OCI-LY7 (cell line): ENCODE results near the gene OR52I2.

Source experiments
- CTCF ChIP-seq: fragments of 200-600 bp; sonication (generic); conservative IDR thresholded peaks from 2 replicates; pipeline ENCODE4 v1.5.1; 2014; ENCODE audit warnings: mild to moderate bottlenecking, antibody characterized with exemption, low read length, moderate library complexity, mixed read lengths
- EZH2phosphoT487 ChIP-seq: fragments of 200-600 bp; sonication (generic); IDR thresholded peaks from 2 replicates; pipeline ENCODE4 v1.6.1; 2018; ENCODE audit warnings: low read depth, borderline replicate concordance, mild to moderate bottlenecking, mixed run types, antibody characterized with exemption, low read length, moderate library complexity, mixed read lengths

- no peak for TF ChIP-seq CTCF
- no peak for TF ChIP-seq EZH2phosphoT487
Measured at GRCh38 chr11:4615856-4616444, 34.4 kb downstream of the OR52I2 start.
